ENCODE measurements around the gene SLC35B2. TPM values are rescaled to one million over a fixed set of nuclear protein-coding genes. Genes with fewer than 3 reads are reported as not detected.

The SLC35B2 gene
- total RNA-seq, 1 donor from 2014 or later: 23.8 TPM

- TF ChIP-seq, protein P1, sequence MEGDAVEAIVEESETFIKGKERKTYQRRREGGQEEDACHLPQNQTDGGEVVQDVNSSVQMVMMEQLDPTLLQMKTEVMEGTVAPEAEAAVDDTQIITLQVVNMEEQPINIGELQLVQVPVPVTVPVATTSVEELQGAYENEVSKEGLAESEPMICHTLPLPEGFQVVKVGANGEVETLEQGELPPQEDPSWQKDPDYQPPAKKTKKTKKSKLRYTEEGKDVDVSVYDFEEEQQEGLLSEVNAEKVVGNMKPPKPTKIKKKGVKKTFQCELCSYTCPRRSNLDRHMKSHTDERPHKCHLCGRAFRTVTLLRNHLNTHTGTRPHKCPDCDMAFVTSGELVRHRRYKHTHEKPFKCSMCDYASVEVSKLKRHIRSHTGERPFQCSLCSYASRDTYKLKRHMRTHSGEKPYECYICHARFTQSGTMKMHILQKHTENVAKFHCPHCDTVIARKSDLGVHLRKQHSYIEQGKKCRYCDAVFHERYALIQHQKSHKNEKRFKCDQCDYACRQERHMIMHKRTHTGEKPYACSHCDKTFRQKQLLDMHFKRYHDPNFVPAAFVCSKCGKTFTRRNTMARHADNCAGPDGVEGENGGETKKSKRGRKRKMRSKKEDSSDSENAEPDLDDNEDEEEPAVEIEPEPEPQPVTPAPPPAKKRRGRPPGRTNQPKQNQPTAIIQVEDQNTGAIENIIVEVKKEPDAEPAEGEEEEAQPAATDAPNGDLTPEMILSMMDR (IDR thresholded peaks at IDR 0.05): no peak
- Histone ChIP-seq H3K27ac (no peak overlapping the region), H3K4me1 (peaks cover 14% of the 10 kb centered on the region), H3K4me3 (no peak overlapping the region), H3K27me3 (ENCODE audit: low read depth) (peaks cover 44% of the 10 kb centered on the region), H3K36me3 (peaks cover 38% of the 10 kb centered on the region), H3K9me3 (no peaks in the 10 kb centered on the region)
- no peak for ATAC-seq
- intact Hi-C loops (cut with DNase I): no loop called here
- no peak for DNase-seq
Observed at GRCh38 chr6:44298864-44299263, 41.5 kb upstream of the SLC35B2 start.

DNA sequence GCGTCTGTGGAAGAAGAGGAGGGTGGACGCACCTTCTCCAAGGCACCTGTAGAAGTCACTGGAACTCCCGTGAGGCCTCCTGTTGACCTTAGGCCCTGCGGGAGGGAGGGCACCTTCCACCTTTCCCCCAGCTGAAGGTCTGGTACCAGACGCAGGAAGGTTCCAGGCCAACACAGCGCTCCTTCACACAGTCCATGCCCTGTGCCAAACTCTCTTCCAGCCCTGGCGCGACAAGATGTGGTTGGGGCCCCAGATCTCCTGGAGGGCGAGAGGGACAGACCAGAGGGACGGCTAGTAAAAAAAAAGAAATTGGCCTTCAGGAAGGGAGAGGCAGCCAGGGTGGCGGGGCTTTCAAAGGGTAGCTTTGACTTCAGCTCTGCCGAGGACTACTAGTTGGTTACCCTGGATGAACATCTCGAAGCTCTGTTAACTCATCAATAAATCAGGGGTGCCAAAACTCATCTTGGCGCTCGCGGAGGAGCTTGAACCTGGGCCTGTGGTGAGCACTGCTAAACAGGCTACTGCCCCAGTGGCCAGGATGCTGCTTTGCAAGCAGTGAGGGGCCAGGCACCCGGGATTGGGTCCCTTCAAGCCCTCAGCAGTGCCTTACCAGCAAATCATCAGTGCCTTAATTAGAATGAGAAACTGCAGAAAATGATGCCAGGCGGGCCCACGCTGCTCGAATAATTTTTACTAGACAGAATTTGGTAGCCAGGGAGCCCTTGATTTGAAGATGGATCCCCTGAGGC, 40.9 kb upstream of the SLC35B2 start:
- no peak for DNase-seq
- intact Hi-C loops (cut with DNase I): no loop called here
- peaks cover 50% of the 10 kb centered on the region for H3K27me3 ChIP-seq (ENCODE audit: low read depth)
- H3K4me3 ChIP-seq: no peak overlapping the region
- TF ChIP-seq, protein P1 (IDR thresholded peaks at IDR 0.05): no peak
- no peak for ATAC-seq
- peaks cover 32% of the 10 kb centered on the region for H3K36me3 ChIP-seq
- H3K9me3 ChIP-seq: no peaks in the 10 kb centered on the region
- peaks cover 14% of the 10 kb centered on the region for H3K4me1 ChIP-seq
- no peak overlapping the region for H3K27ac ChIP-seq

- intact Hi-C loops (cut with DNase I): no loop called here
- Histone ChIP-seq H3K4me3 (peak overlapping the region; percentile 55), H3K4me1 (peaks cover 14% of the 10 kb centered on the region), H3K36me3 (peaks cover 23% of the 10 kb centered on the region), H3K27ac (no peak overlapping the region), H3K27me3 (ENCODE audit: low read depth) (peaks cover 58% of the 10 kb centered on the region), H3K9me3 (no peaks in the 10 kb centered on the region)
- peak; percentile 78 for ATAC-seq
- DNase-seq: peak; percentile 60
- TF ChIP-seq, protein P1 (IDR thresholded peaks at IDR 0.05): no peak
Observed at GRCh38 chr6:44297063-44298038, 40.0 kb upstream of the SLC35B2 start.

- peaks cover under 1% of the 10 kb centered on the region for H3K36me3 ChIP-seq
- ATAC-seq (no peak), DNase-seq (no peak)
- H3K27me3 ChIP-seq (ENCODE audit: low read depth): peaks cover 79% of the 10 kb centered on the region
- H3K4me3 ChIP-seq: no peak overlapping the region
- no peak overlapping the region for H3K27ac ChIP-seq
- H3K9me3 ChIP-seq: no peaks in the 10 kb centered on the region
- TF ChIP-seq, protein P1 (IDR thresholded peaks at IDR 0.05): no peak
- peaks cover 14% of the 10 kb centered on the region for H3K4me1 ChIP-seq
- intact Hi-C loops (cut with DNase I): no loop called here
Observed at GRCh38 chr6:44294832-44295791, 37.8 kb upstream of the SLC35B2 start.
